GM12878 (cell line): ENCODE measurements around the gene RNLS. TPM values are rescaled to one million over a fixed set of nuclear protein-coding genes. Genes with fewer than 3 reads are reported as not detected.

Source experiments
- ATAC-seq: fragments of 200-7000 bp; cut with Tn5 transposase; 3 replicates; pipeline ENCODE4 v1.9.1; 2020; ENCODE audit warnings: mild to moderate bottlenecking, moderate library complexity
- BruUV-seq: library from RNA; stranded (reverse); fragments of 400-500 nt; replicated peaks from 2 replicates; lab custom pipeline; 2021; lab: Mats Ljungman, UMichigan
- CTCF ChIA-PET: fragments of 300-600 bp; sonication (Branson Sonifier 250); formaldehyde crosslinking; extraction: SDS; loops from one replicate; lab custom pipeline; 2021; ENCODE audit warnings: inconsistent platforms; lab: Yijun Ruan, JAX
- POLR2A ChIA-PET: fragments of 350-600 bp; formaldehyde crosslinking; extraction: SDS; loops from one replicate; lab custom pipeline; 2021; ENCODE audit warnings: inconsistent platforms; lab: Charles Lee
- RAD21 ChIA-PET: fragments of 300-600 bp; sonication (Branson Sonifier 250); formaldehyde crosslinking; loops from one replicate; lab custom pipeline; 2023; ENCODE audit warnings: antibody characterized with exemption; ENCODE audit not compliant: unreplicated experiment; lab: Charles Lee
- SMC1A ChIA-PET: fragments of 300-600 bp; sonication (Branson Sonifier 250); formaldehyde crosslinking; loops from one replicate; lab custom pipeline; 2023; ENCODE audit not compliant: unreplicated experiment, uncharacterized antibody; lab: Charles Lee
- DNase-seq: peaks from one replicate; pipeline ENCODE4 v3.0.0-alpha.2; 2011; ENCODE audit warnings: low read depth, low spot score
- FAIRE-seq: peaks from 3 replicates; lab custom pipeline; 2011; peaks lifted over from hg19 to GRCh38; lab: Jason Lieb, UNC
- H2AFZ ChIP-seq: 2 replicates; pipeline ENCODE4 v1.6.0; 2011; ENCODE audit warnings: low read depth, low read length, control low read depth; ENCODE audit not compliant: control insufficient read depth
- H3K27ac ChIP-seq: 2 replicates; pipeline ENCODE4 v1.5.1; 2011; ENCODE audit warnings: control low read depth; ENCODE audit not compliant: control insufficient read depth, insufficient read depth
- H3K27me3 ChIP-seq, 2 experiments: replicated peaks in 1 of 2; 2 replicates each; pipeline versions ENCODE4 v1.6.0 to v1.6.1; 2011; ENCODE audit warnings: low read length in 1 of 2; ENCODE audit not compliant: control insufficient read depth in 2 of 2, insufficient read depth in 2 of 2
- H3K36me3 ChIP-seq, 2 experiments: 2 replicates each; pipeline ENCODE4 v1.5.1; 2011; ENCODE audit warnings: low read length in 1 of 2; ENCODE audit not compliant: control insufficient read depth in 2 of 2, insufficient read depth in 2 of 2
- H3K4me1 ChIP-seq: 2 replicates; pipeline ENCODE4 v1.6.1; 2011; ENCODE audit warnings: mild to moderate bottlenecking, low read length, moderate library complexity, mixed read lengths; ENCODE audit not compliant: control insufficient read depth, insufficient read depth
- H3K4me2 ChIP-seq: 2 replicates; pipeline ENCODE4 v1.6.0; 2011; ENCODE audit warnings: control low read depth; ENCODE audit not compliant: control insufficient read depth, insufficient read depth
- H3K4me3 ChIP-seq: fragments of 200-600 bp; sonication (generic); 2 replicates; pipeline ENCODE4 v1.5.1; 2016
- H3K79me2 ChIP-seq: 2 replicates; pipeline ENCODE4 v1.6.0; 2011; ENCODE audit warnings: low read length; ENCODE audit not compliant: control insufficient read depth, insufficient read depth
- H3K9ac ChIP-seq: 2 replicates; pipeline ENCODE4 v1.8.0; 2011; ENCODE audit warnings: low read length, control low read depth, mixed read lengths; ENCODE audit not compliant: control insufficient read depth, insufficient read depth
- H3K9me3 ChIP-seq: replicated peaks from 3 replicates; pipeline ENCODE4 v1.5.1; 2011; ENCODE audit warnings: mild to moderate bottlenecking, low read length; ENCODE audit not compliant: control insufficient read depth, insufficient read depth
- H4K20me1 ChIP-seq: 2 replicates; pipeline ENCODE4 v1.6.0; 2011; ENCODE audit not compliant: control insufficient read depth, insufficient read depth
- CREM ChIP-seq: IDR thresholded peaks from 2 replicates; pipeline ENCODE4 v1.6.1; 2014; ENCODE audit warnings: antibody characterized with exemption, low read depth
- HCFC1 ChIP-seq: fragments of 150-350 bp; IDR thresholded peaks from 2 replicates; pipeline ENCODE4 v1.6.1; 2014; ENCODE audit warnings: low read length
- KDM1A ChIP-seq: fragments of 200-600 bp; sonication (generic); IDR thresholded peaks from 2 replicates; pipeline ENCODE4 v1.6.1; 2016; ENCODE audit warnings: borderline replicate concordance
- MEF2A ChIP-seq: IDR thresholded peaks from 2 replicates; pipeline ENCODE4 v1.6.1; 2011; ENCODE audit warnings: low read depth, mild to moderate bottlenecking, low read length, moderate library complexity; ENCODE audit not compliant: insufficient read depth
- POLR2AphosphoS2 ChIP-seq: IDR thresholded peaks from 2 replicates; pipeline ENCODE4 v1.6.1; 2011; ENCODE audit warnings: low read depth, mild to moderate bottlenecking, low read length, improper control_type of control experiment, moderate library complexity
- SIX5 ChIP-seq: IDR thresholded peaks from 2 replicates; pipeline ENCODE4 v1.6.1; 2011; ENCODE audit warnings: mild to moderate bottlenecking, low read depth, low read length, moderate library complexity; ENCODE audit not compliant: severe bottlenecking
- SREBF2 ChIP-seq: IDR thresholded peaks from 2 replicates; pipeline ENCODE4 v1.6.1; 2012; ENCODE audit warnings: mild to moderate bottlenecking, low read length
- STAT1 ChIP-seq: fragments of 450-650 bp; conservative IDR thresholded peaks from 2 replicates; pipeline ENCODE4 v1.6.1; 2014; ENCODE audit warnings: antibody characterized with exemption, mild to moderate bottlenecking
- TARDBP ChIP-seq: IDR thresholded peaks from 2 replicates; pipeline ENCODE4 v1.6.1; 2016; ENCODE audit warnings: borderline replicate concordance
- ZNF207 ChIP-seq: fragments of 450-650 bp; IDR thresholded peaks from 2 replicates; pipeline ENCODE4 v1.6.1; 2014; ENCODE audit warnings: antibody characterized with exemption, mild to moderate bottlenecking, borderline replicate concordance
- ZNF274 ChIP-seq: IDR thresholded peaks from one replicate; pipeline ENCODE4 v1.8.0; 2011; ENCODE audit not compliant: insufficient read length, insufficient read depth
- ZSCAN29 ChIP-seq: fragments of 450-650 bp; IDR thresholded peaks from 2 replicates; pipeline ENCODE4 v1.6.1; 2017; ENCODE audit warnings: mild to moderate bottlenecking, moderate library complexity
- WGBS: methylation state at CpG from one replicate; pipeline ENCODE4 v1.1.6; 2016; ENCODE audit warnings: low lambda C conversion rate; ENCODE audit not compliant: insufficient replicate concordance, insufficient coverage; ENCODE audit errors: missing lambda C conversion rate; 5-methylcytosine and 5-hydroxymethylcytosine counted together
- in situ Hi-C: fragments of 300-500 bp; cut with MboI; formaldehyde crosslinking; loops from 9 replicates; pipeline ENCODE4 v1.14.3; 2018; ENCODE audit warnings: mixed read lengths
- intact Hi-C: fragments of 100-400 bp; cut with micrococcal nuclease; formaldehyde crosslinking; loops from one replicate; pipeline ENCODE4 v1.14.2; 2022; ENCODE audit not compliant: unreplicated experiment
- polyA plus RNA-seq, 11 experiments: library from polyadenylated mRNA; depleted of rRNA in 4 of 11; unstranded in 6 of 11; stranded (reverse) in 5 of 11; fragments of >200 nt; fragmentation: Nextera tagmentation in 4 of 11; fragmentation: Illumina TruSeq in 1 of 11; extraction: Ambion mirVana in 4 of 11; extraction: Trizol in 1 of 11; gene quantifications; 1 replicate in 1 of 11; 2 replicates in 10 of 11; pipeline versions ENCODE4 v1.2.1 to v1.2.3, GENCODE V29; 2011 to 2016; ENCODE audit warnings: inconsistent platforms in 2 of 11, missing spikeins in 2 of 11, low read depth in 1 of 11
- total RNA-seq, 4 experiments: library from RNA; depleted of rRNA in 3 of 4; stranded (reverse); fragments of >200 nt in 3 of 4; fragmentation: Illumina TruSeq in 1 of 4; extraction: Trizol in 1 of 4; gene quantifications; 2 replicates each; pipeline versions ENCODE4 v1.2.1 to v1.2.3, GENCODE V29; 2013 to 2021
- TF ChIP-seq, protein P1 (sequence below): fragments of 450-650 bp; IDR thresholded peaks from 2 replicates; pipeline ENCODE4 v1.6.1; 2017; ENCODE audit warnings: low read depth, mild to moderate bottlenecking, moderate library complexity
- TF ChIP-seq, protein P2 (sequence below): IDR thresholded peaks from 2 replicates; pipeline ENCODE4 v1.6.1; 2012; ENCODE audit warnings: low read depth, low read length, improper control_type of control experiment
- TF ChIP-seq, protein P3 (sequence below): IDR thresholded peaks from 2 replicates; pipeline ENCODE4 v1.6.1; 2012; ENCODE audit warnings: mild to moderate bottlenecking, low read depth, low read length

Gene RNLS
- total and polyA plus RNA-seq, 10 of the 15 experiments (the other 5 are each of a cell fraction or from before 2014, with no cell fraction given): 3.4 to 6.7 (median 4.6) TPM

DNA sequence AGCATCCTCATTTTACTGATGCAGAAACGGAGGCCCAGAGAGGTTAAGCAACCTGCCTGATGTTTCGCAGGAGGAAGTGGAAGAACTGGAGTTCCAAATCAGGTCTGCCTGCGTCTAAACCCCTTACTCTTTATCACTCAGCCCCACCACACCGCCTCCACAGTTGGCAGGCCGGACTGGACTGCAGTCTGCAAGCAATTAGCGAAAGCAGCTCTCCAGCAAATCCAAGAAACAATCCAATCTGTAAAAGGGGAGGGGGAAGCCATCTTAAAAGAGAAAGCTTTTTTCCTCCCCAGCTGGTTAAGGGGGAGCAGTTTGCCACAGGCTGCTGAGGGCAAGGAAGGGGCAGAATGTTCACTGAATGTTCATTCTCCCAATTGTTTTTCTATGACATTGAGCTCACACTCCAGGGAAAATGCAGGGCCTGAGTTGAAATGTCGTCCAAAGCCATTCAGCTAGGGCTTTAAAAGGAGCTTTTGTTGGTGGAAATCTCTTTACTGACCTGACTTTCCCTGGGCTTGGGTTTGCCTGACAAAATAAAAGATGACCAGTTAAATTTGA, 350.1 kb downstream of the RNLS start:
- 77% methylated on average over 7 of the region's 7 CpGs for WGBS
- Histone ChIP-seq H3K4me3 (no peak overlapping the region), H4K20me1 (no peaks in the 10 kb centered on the region), H3K79me2 (no peaks in the 10 kb centered on the region), H3K4me1 (no peaks in the 10 kb centered on the region), H3K27ac (no peak overlapping the region), H3K9ac (no peak overlapping the region), H3K9me3 (no peaks in the 10 kb centered on the region; the same call in 2 of the 3 replicates), H3K27me3 (no peaks in the 10 kb centered on the region), H2AFZ (no peak overlapping the region), H3K36me3 (no peaks in the 10 kb centered on the region; a peak in 1 of 4 replicates), H3K4me2 (no peak overlapping the region)
- in situ Hi-C loops: no loop called here
- intact Hi-C loops: no loop called here
- ChIA-PET CTCF (no interaction called here), SMC1A (interaction anchor here (0.8 kb wide), 1 partner anchor 125 kb away, joined by 3 read pairs; no protein-coding TSS in a partner anchor), POLR2A (no interaction called here), RAD21 (interaction anchor here (0.7 kb wide), 1 partner anchor 153 kb away, joined by 3 read pairs; no protein-coding TSS in a partner anchor)
- ATAC-seq: no peak
- DNase-seq: no peak
- no TSS peak for BruUV-seq
- FAIRE-seq: no peak
- no peak for TF ChIP-seq KDM1A
- no peak for TF ChIP-seq CREM
- TF ChIP-seq POLR2AphosphoS2: no peak
- TF ChIP-seq HCFC1: no peak
- no peak for TF ChIP-seq SIX5
- TF ChIP-seq MEF2A: no peak
- TF ChIP-seq, protein P1, sequence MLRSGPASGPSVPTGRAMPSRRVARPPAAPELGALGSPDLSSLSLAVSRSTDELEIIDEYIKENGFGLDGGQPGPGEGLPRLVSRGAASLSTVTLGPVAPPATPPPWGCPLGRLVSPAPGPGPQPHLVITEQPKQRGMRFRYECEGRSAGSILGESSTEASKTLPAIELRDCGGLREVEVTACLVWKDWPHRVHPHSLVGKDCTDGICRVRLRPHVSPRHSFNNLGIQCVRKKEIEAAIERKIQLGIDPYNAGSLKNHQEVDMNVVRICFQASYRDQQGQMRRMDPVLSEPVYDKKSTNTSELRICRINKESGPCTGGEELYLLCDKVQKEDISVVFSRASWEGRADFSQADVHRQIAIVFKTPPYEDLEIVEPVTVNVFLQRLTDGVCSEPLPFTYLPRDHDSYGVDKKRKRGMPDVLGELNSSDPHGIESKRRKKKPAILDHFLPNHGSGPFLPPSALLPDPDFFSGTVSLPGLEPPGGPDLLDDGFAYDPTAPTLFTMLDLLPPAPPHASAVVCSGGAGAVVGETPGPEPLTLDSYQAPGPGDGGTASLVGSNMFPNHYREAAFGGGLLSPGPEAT: no peak
- TF ChIP-seq ZNF274: no peak
- TF ChIP-seq ZNF207: no peak
- no peak for TF ChIP-seq ZSCAN29
- TF ChIP-seq SREBF2: no peak
- TF ChIP-seq, protein P2, sequence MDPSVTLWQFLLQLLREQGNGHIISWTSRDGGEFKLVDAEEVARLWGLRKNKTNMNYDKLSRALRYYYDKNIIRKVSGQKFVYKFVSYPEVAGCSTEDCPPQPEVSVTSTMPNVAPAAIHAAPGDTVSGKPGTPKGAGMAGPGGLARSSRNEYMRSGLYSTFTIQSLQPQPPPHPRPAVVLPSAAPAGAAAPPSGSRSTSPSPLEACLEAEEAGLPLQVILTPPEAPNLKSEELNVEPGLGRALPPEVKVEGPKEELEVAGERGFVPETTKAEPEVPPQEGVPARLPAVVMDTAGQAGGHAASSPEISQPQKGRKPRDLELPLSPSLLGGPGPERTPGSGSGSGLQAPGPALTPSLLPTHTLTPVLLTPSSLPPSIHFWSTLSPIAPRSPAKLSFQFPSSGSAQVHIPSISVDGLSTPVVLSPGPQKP: no peak
- TF ChIP-seq, protein P3, sequence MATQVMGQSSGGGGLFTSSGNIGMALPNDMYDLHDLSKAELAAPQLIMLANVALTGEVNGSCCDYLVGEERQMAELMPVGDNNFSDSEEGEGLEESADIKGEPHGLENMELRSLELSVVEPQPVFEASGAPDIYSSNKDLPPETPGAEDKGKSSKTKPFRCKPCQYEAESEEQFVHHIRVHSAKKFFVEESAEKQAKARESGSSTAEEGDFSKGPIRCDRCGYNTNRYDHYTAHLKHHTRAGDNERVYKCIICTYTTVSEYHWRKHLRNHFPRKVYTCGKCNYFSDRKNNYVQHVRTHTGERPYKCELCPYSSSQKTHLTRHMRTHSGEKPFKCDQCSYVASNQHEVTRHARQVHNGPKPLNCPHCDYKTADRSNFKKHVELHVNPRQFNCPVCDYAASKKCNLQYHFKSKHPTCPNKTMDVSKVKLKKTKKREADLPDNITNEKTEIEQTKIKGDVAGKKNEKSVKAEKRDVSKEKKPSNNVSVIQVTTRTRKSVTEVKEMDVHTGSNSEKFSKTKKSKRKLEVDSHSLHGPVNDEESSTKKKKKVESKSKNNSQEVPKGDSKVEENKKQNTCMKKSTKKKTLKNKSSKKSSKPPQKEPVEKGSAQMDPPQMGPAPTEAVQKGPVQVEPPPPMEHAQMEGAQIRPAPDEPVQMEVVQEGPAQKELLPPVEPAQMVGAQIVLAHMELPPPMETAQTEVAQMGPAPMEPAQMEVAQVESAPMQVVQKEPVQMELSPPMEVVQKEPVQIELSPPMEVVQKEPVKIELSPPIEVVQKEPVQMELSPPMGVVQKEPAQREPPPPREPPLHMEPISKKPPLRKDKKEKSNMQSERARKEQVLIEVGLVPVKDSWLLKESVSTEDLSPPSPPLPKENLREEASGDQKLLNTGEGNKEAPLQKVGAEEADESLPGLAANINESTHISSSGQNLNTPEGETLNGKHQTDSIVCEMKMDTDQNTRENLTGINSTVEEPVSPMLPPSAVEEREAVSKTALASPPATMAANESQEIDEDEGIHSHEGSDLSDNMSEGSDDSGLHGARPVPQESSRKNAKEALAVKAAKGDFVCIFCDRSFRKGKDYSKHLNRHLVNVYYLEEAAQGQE: no peak
- TF ChIP-seq STAT1: no peak
- no peak for TF ChIP-seq TARDBP
